ENCODE measurements around the gene OR2H1. TPM values are rescaled to one million over a fixed set of nuclear protein-coding genes. Genes with fewer than 3 reads are reported as not detected.
A peak's percentile ranks its signal among the peaks of the same experiment; 100 is the strongest.

OR2H1 gene
- total and polyA plus RNA-seq, 9 of the 15 experiments (the other 6 are each of a cell fraction or from before 2014, with no cell fraction given): not detected

DNA sequence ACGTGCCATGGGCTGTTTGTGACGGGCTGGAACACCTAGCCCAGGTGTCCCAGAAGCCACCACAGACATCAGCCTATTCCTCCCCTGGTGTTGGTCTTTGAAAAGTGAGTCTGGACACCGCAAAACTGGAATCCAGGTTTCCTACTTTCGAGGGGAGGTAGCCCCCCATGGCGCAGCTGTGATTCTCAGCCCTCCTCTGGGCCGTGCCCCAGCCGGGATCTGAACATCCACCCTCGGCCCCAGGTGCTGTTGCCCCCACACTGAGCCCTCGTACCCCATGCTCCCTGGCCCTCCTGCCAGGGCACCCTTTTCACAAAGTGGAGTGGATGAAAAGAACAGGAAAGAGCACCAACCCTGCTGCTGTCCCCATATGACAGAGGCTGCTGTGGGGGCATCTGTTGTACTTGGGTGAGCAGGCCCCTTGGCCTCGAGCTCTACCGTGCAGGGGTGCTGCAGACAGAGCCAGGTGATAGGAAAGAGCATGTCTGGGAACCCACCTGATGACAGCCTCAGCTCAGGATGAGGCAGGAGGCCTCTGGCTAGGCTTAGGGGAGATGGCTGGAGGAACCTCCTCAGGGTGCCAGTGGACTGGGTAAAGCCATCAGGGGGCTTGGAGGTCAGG, 49.6 kb downstream of the OR2H1 start (continued):
- TF ChIP-seq CCNT2 (IDR thresholded peaks at IDR 0.05; ENCODE audit: borderline replicate concordance, extremely low read depth, insufficient read length, low read depth, low read length): no peak
- no peak for TF ChIP-seq CBX5 (IDR thresholded peaks at IDR 0.05; ENCODE audit: borderline replicate concordance, low read depth)
- TF ChIP-seq, protein P1, sequence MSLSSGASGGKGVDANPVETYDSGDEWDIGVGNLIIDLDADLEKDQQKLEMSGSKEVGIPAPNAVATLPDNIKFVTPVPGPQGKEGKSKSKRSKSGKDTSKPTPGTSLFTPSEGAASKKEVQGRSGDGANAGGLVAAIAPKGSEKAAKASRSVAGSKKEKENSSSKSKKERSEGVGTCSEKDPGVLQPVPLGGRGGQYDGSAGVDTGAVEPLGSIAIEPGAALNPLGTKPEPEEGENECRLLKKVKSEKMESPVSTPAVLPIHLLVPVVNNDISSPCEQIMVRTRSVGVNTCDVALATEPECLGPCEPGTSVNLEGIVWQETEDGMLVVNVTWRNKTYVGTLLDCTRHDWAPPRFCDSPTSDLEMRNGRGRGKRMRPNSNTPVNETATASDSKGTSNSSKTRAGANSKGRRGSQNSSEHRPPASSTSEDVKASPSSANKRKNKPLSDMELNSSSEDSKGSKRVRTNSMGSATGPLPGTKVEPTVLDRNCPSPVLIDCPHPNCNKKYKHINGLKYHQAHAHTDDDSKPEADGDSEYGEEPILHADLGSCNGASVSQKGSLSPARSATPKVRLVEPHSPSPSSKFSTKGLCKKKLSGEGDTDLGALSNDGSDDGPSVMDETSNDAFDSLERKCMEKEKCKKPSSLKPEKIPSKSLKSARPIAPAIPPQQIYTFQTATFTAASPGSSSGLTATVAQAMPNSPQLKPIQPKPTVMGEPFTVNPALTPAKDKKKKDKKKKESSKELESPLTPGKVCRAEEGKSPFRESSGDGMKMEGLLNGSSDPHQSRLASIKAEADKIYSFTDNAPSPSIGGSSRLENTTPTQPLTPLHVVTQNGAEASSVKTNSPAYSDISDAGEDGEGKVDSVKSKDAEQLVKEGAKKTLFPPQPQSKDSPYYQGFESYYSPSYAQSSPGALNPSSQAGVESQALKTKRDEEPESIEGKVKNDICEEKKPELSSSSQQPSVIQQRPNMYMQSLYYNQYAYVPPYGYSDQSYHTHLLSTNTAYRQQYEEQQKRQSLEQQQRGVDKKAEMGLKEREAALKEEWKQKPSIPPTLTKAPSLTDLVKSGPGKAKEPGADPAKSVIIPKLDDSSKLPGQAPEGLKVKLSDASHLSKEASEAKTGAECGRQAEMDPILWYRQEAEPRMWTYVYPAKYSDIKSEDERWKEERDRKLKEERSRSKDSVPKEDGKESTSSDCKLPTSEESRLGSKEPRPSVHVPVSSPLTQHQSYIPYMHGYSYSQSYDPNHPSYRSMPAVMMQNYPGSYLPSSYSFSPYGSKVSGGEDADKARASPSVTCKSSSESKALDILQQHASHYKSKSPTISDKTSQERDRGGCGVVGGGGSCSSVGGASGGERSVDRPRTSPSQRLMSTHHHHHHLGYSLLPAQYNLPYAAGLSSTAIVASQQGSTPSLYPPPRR (CRISPR knock-in tag; IDR thresholded peaks at IDR 0.05; ENCODE audit: borderline replicate concordance): no peak

GRCh38 chr6:29507319-29507718, 50.4 kb downstream of the OR2H1 start:
- Histone ChIP-seq H3K9me1 (ENCODE audit: control insufficient read depth, insufficient read depth, low read length) (no peaks in the 10 kb centered on the region), H3K9ac (ENCODE audit: insufficient read depth in 1 of 2, low read depth in 2 of 2, low read length in 2 of 2) (peak overlapping the region in 1 of 2 experiments; percentile 27; a peak in 1 of 4 replicates), H3K36me3 (ENCODE audit: control insufficient read depth, insufficient read depth, low read length) (no peaks in the 10 kb centered on the region), H3K9me3 (replicated peaks; ENCODE audit: control insufficient read depth, insufficient read depth, low read depth, low read length) (no peaks in the 10 kb centered on the region), H2AFZ (ENCODE audit: low read depth, low read length) (no peak overlapping the region), H3K27me3 (ENCODE audit: control insufficient read depth in 2 of 2, insufficient read depth in 2 of 2, low read length in 2 of 2) (peaks cover 9 to 63% of the 10 kb centered on the region in 2 experiments), H3K4me1 (replicated peaks in 1 of 2; ENCODE audit: control insufficient read depth in 2 of 2, insufficient read depth in 2 of 2, low read length in 2 of 2) (no peaks in the 10 kb centered on the region), H3K4me3 (no peak overlapping the region), H3K27ac (ENCODE audit: extremely low read depth, low read depth, low read length) (no peak overlapping the region), H4K20me1 (replicated peaks; ENCODE audit: control insufficient read depth, insufficient read depth, low read length) (0 out of 2 replicates have a peak, but pooled peaks cover 2% of the 10 kb centered on the region), H3K79me2 (ENCODE audit: control insufficient read depth, insufficient read depth, low read length) (no peaks in the 10 kb centered on the region), H3K4me2 (ENCODE audit: insufficient read depth, low read length) (no peak overlapping the region)
- WGBS (ENCODE audit: insufficient coverage, low coverage, missing lambda C conversion rate): 1% methylated on average over 5 of the region's 5 CpGs
- ChIA-PET POLR2A (no interaction called here), CTCF (ENCODE audit: low intra/inter-chr PET ratio) (no interaction called here)
- TF ChIP-seq ZNF436 (CRISPR knock-in tag; IDR thresholded peaks at IDR 0.05): no peak
- TF ChIP-seq HINFP (tag; conservative IDR thresholded peaks at IDR 0.05; ENCODE audit: low read depth): no peak
- TF ChIP-seq CTCF (IDR thresholded peaks at IDR 0.05 in 2 of 3, conservative IDR thresholded peaks at IDR 0.05 in 1 of 3; ENCODE audit: insufficient read depth in 2 of 3, low read depth in 1 of 3, low read length in 3 of 3): no peak
- no peak for TF ChIP-seq IRF2 (CRISPR knock-in tag; IDR thresholded peaks at IDR 0.05)
- no peak for TF ChIP-seq SAFB2 (IDR thresholded peaks at IDR 0.05; ENCODE audit: borderline replicate concordance, low read depth, low read length, severe bottlenecking)
- TF ChIP-seq SRF (CRISPR knock-in tag; IDR thresholded peaks at IDR 0.05): no peak
- no peak for TF ChIP-seq GABPB2 (CRISPR knock-in tag; conservative IDR thresholded peaks at IDR 0.05)
- FAIRE-seq: no peak
- no peak for DNase-seq (ENCODE audit: extremely low read depth in 1 of 4, low spot score in 3 of 4)
- no TSS peak for BruUV-seq (replicated peaks)
- intact Hi-C loops (cut with micrococcal nuclease) (no loop called here), in situ Hi-C loops (cut with MboI) (no loop called here)
- ATAC-seq: no peak
